ENCODE data around the gene ZIC1.

The ZIC1 gene

DNA sequence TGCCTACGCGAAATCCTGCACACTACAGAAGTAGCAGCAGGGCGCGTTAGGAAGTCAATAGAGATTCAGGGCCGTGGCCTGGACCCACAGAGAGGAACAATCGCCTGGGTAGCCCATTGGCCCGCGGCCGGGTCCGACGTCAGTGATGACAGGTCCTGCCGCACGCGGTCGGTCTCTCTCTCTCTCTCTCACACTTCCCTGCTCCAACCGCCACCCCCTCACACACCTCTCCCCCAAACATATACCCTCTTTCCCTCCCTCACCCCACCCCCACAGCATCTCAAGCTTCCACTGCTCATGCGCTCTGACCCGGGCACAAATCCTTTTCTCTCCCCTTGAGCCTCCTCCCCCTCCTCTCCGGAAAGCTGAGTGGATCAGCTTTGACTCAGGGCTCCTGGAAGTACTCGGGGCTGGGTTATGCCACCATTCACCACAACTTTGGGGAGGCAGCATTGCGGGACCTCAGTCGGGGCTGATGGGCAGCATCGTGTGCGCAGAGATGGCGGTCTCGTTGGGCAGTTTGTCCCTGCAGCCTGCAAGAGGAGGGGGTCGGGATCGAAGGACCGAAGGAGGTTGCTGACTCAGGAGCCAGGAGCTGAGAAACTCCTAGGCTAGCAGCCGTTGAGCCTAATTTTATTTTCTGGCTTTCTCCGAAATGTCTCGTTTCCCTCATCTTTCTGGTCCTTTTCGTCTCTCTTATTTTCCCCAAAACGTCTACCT is 11.8 kb upstream of the ZIC1 start:
- no peak for DNase-seq

DNA sequence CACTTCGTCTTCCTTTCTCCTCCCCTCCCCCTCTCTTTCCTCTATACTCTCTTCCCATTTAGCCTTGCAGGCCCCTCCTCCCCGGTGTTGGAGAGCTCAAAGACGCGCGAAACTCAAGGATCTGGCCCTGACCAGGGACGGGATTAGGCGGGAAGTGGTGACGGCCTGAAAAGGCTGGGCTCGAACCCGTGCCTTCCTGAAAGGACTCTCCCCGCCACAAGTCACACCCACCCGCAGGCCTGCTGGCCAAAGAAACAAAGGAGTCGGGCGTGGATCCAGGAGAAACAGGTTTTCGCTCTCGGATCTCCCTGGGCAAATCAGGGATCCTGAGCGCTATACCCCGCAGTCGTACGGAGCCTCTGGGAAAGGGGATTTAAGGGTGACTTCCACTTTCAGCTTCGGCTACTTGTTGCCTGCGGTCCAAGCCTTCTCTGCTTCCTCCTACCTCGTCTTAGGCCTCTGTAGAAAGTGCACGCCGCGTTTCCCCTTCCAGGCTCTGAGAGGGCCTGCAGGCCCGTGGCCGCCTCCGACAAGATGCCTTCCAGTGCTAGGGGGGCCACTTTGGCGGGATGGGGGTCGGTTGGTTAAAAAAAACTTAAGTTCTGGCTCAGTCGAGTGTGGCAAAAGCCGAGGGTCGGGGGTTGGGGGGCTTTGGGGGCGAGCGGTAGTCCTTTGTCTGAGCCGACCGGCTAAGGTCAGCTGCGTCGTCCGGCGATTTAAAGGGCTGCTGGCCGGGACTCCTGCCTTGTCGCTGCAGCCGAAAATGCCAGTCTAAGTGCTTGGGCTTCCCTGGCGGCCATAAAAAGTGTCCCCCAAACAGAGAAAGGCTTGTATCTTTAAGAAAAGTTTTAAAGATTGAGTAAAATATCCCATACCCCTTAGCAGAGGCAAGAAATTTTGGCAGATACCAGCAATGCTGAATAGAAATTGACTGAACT is 11.0 kb upstream of the ZIC1 start:
- DNase-seq: no peak

DNA sequence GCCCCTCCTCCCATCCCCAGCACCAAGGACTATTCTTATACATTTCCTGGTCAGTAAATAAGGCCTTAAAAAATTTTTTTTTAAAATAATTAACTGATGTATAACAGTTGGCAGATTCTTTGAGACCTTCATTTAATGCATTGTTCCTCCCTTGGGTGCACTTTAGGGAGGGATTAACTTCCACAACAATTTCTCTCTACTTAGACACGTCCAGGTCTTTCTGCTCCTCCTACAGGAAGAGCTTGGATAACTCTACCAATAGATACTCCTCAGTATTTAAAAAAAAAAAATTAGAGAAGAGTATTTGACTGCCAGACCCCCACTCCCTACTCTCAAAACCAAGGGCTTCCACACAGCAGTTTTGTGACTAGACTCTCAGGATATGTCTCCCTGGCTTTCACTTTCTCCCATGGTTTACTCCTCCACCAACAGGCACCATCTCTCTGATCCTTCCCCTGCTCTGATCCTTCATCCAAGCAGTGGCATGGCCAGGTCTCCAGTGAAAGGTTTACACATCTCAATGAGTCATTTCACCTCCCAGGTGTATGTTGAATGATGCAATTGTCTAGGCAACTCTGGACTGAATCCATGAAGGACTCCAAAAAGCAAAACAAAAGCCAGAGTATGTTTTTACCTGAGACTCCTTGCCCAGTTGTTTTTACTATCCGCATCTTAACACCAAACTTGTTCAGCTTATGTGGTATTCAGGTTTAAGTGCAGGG is 10.2 kb upstream of the ZIC1 start:
- DNase-seq: no peak

DNA sequence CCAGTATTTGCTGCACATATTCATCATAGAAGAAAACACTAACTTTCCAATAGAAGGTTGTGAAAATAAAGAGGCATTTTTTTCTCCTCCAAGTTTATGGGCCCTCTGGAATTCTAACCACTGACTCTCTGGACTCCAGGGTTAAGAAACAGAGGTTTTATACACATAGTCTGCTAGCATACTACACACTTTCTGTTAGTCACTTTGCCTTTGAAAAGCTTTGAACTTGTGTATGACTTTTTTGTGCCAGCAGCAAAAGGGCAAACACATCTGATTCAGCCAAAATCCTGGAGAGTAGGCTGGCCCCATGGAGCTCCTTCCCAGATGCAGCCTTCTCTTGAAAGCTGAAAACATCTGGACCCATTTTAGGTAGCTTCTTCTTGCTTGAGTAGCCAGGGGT is 9.1 kb upstream of the ZIC1 start:
- no peak for DNase-seq

- no peak for DNase-seq
Observed at GRCh38 chr3:147400999-147401398, 8.2 kb upstream of the ZIC1 start.

DNA sequence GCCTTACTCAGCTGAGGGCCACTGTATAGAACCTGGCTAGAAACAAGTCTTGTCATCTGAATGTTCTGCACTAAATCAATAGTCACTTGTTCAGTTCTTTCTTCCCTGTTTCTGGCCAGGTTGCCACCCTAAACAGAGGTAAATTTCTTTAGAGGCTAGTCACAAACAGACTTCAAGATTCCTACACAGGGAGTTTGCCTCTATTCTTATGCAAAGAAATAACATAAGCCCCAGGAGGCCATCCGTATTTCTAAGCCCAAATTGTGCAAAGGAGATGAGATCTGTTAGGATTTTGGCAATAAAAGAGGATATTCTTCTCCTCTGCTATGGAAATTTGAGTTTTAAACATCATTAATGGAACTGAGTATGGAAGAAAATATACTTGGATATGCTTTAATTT is 7.7 kb upstream of the ZIC1 start:
- DNase-seq: no peak

- DNase-seq: no peak
Observed at GRCh38 chr3:147402159-147402558, 7.0 kb upstream of the ZIC1 start.

DNA sequence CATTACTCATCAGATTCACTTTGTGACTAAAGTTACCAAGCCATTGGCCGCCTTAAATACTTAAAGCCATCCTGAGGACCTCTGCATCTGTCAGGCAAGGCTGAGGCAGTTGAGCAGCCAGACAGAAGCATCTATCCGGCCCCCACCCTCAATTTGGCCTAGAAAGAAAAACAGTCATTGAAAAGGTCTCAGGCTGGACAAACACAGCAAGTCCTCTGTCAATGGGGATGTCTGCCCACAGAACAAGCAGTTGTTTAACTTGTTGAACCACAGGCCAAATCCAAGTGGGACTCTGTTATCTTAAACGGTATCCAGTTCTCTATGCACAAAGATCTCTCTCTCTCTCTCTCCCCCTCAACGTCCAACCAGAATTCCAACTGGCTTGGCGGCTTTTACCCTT is 5.7 kb upstream of the ZIC1 start:
- no peak for DNase-seq

DNA sequence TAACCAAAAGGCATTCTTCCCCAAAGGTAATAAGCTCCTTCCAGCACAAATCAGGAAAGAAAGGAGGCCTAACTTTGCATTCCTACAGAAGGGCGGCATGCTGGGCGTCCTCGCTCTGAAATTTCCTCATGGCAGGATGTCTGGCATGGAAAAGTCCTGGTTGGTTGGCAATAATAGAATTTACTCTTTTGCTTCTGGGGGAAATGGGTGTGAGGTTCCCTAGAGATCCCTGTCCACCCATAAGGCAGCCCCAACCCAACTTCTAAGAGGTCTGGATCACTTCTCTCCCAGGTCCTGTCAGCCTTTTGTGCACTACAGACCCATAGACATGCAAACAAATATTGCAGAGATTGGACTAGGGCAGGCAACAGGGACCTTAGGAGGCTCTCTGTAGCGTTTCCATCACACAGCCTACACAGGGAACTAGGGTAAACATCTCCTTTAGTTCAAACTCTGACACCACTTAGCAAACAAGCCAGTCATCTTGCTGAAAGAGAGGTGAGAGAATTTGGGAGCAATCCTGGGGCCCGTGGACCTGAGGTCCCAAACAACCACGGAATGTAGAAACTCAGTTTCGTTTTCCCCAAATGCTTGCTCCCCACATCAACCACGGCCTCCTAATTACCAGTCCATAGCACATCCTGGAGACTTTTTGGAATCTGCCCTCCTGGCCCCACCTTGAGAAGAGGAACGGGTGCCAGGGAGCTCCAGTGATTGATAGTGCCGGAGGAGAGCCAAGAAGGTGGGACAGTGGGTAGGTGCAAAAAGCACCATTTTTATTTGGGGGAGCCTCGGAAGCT is 5.0 kb upstream of the ZIC1 start:
- DNase-seq: no peak

DNA sequence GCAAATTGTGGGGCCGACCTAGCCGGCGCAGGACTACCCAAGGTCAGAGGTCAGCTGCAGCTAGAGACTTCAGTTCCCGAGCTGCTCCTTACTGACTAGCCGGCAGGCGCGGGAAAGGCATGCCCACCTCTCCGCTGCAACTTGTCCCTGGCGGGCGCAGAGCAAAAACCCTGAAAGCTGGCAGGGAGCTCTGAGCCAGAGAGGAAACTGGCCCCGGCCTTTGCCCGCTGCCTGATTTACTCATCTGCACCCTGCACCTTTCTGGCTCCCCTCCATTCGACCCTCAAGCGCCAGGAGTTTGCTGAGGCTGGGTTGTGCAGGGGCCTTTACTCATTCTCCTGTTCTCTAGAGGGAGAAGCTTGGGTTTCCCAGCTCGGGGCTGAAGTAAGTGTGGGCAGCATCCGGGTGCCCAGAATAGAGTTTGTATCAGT is 4.3 kb upstream of the ZIC1 start:
- no peak for DNase-seq

GRCh38 chr3:147405231-147406027 is 3.7 kb upstream of the ZIC1 start:
- no peak for DNase-seq

GRCh38 chr3:147406028-147406931 is 2.9 kb upstream of the ZIC1 start, which contains the start of gene ZIC4:
TSS of gene ZIC4 (minus strand) at chr3:147406543. CDS start at chr3:147402797, 3,746 bp downstream.
- DNase-seq: no peak

DNA sequence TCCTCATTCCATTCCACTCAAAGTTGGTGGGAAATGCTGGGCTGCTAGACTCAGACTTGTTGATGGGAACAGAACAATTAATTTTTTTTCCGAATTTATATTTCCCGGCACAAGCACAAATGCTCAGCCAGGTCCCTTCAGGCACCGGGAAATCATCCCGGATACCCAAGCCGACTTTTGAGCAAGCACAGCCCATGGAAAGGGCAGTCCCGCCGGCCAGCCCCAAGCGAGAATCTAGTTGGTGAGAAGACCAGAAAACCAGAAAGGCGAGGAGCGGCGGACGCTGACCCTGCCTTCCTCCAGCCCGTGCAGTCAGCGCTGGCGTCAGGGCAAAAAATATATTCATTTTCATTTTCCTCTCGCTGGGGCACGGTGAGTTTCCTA is 2.1 kb upstream of the ZIC1 start:
- no peak for DNase-seq

DNA sequence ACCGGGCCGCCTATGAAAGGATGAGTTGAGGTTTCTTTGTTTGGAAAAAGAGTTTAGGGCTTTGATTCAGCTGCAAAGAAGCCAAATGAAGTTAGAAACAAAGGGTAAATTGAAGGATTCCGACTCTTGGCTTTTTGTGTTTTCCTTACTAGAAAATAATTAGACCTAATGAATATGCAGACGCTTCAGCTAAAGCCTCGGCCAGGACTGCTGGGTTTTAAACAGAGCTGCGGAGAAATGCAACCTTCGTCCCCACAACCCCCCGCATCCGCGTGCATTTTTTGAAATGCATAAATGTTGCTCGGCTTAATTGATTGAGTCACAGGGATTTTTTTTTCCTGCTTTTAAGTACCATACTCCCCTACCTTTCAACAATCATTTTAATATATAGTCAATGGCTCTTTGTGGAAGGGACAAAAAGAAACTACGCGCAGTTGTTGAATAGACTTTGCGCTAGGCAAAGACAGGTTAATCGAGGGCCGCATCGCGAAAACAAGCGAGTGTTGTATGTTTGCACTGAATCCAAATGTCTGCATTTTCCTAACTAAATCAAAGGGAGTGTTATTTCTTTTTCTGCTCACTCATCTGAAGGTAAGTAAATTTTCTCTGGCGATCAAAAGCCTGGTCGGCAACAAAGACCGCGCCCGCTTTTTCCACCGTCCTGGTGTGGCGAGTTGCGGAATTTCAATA is 1.5 kb upstream of the ZIC1 start:
- no peak for DNase-seq

GRCh38 chr3:147408188-147409100 is 721 bp upstream of the ZIC1 start:
- DNase-seq: no peak

DNA sequence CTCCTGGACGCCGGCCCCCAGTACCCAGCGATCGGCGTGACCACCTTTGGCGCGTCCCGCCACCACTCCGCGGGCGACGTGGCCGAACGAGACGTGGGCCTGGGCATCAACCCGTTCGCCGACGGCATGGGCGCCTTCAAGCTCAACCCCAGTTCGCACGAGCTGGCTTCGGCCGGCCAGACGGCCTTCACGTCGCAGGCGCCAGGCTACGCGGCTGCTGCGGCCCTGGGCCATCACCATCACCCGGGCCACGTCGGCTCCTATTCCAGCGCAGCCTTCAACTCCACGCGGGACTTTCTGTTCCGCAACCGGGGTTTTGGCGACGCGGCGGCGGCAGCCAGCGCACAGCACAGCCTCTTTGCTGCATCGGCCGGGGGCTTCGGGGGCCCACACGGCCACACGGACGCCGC is 956 bp downstream of the ZIC1 start:
- peak; percentile 47 for DNase-seq

DNA sequence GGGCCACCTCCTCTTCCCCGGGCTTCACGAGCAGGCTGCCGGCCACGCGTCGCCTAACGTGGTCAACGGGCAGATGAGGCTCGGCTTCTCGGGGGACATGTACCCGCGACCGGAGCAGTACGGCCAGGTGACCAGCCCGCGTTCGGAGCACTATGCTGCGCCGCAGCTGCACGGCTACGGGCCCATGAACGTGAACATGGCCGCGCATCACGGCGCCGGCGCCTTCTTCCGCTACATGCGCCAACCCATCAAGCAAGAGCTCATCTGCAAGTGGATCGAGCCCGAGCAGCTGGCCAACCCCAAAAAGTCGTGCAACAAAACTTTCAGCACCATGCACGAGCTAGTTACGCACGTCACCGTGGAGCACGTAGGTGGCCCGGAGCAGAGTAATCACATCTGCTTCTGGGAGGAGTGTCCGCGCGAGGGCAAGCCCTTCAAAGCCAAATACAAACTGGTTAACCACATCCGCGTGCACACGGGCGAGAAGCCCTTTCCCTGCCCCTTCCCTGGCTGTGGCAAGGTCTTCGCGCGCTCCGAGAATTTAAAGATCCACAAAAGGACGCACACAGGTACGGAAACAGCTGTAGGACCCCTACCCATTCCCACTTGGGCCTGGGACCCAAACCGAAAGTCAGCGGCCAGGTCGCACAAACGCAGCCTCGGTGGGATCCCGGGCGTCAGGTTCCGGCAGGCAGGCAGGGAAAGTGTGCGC is 1.5 kb downstream of the ZIC1 start:
- DNase-seq: peak; percentile 78

GRCh38 chr3:147411238-147411814 is 2.2 kb downstream of the ZIC1 start:
- DNase-seq: peak; percentile 23
